B cell (primary cell): ENCODE results near the gene CCDC34. TPM values are rescaled to one million over a fixed set of nuclear protein-coding genes. Genes with fewer than 3 reads are reported as not detected.

Experiments used
- ATAC-seq: fragments of 200-7000 bp; cut with Tn5 transposase; one replicate; pipeline ENCODE4 v1.10.0; 2021; ENCODE audit warnings: low read depth, mild to moderate bottlenecking, moderate number of reproducible peaks, moderate library complexity
- CTCF ChIA-PET: fragments of 350-600 bp; sonication (Branson Sonifier 250); formaldehyde crosslinking; loops from one replicate; lab custom pipeline; 2021; ENCODE audit warnings: antibody characterized with exemption, inconsistent platforms; lab: Charles Lee
- POLR2A ChIA-PET: fragments of 350-600 bp; sonication (Branson Sonifier 250); formaldehyde crosslinking; loops from one replicate; lab custom pipeline; 2021; ENCODE audit warnings: antibody characterized with exemption; lab: Charles Lee
- DNase-seq: peaks from one replicate; pipeline ENCODE4 v3.0.0; 2013
- H2AFZ ChIP-seq: 2 replicates; pipeline ENCODE4 v1.6.1; 2012; ENCODE audit warnings: mild to moderate bottlenecking, low read depth, low read length; ENCODE audit not compliant: insufficient read depth, poor library complexity, severe bottlenecking
- H3K27ac ChIP-seq, 2 donors: 1 replicate in 1 of 2; 2 replicates in 1 of 2; pipeline ENCODE4 v1.5.1; 2012 to 2013; ENCODE audit warnings: low read length in 2 of 2, mild to moderate bottlenecking in 2 of 2, moderate library complexity in 1 of 2
- H3K27me3 ChIP-seq, 4 experiments: fragments of 200-600 bp in 1 of 4; sonication (generic) in 1 of 4; replicated peaks in 1 of 4; 1 replicate in 2 of 4; 2 replicates in 2 of 4; pipeline versions ENCODE4 v1.6.1 to v1.7.0; 2013 to 2016; ENCODE audit warnings: low read length in 3 of 4, mild to moderate bottlenecking in 2 of 4, mixed read lengths in 1 of 4, moderate library complexity in 1 of 4; ENCODE audit not compliant: insufficient read depth in 4 of 4, control insufficient read depth in 3 of 4; ENCODE audit errors: control extremely low read depth in 1 of 4
- H3K36me3 ChIP-seq, 2 experiments: replicated peaks in 1 of 2; 1 replicate in 1 of 2; 2 replicates in 1 of 2; pipeline versions ENCODE4 v1.6.1 to v1.7.1; 2013; ENCODE audit warnings: low read length in 1 of 2; ENCODE audit not compliant: insufficient read depth in 2 of 2, control insufficient read depth in 1 of 2; ENCODE audit errors: control extremely low read depth in 1 of 2, extremely low read depth in 1 of 2
- H3K4me1 ChIP-seq, 2 donors: fragments of 200-600 bp in 1 of 2; sonication (generic) in 1 of 2; 1 replicate in 1 of 2; 2 replicates in 1 of 2; pipeline versions ENCODE4 v1.5.1 to v1.6.1; 2013 to 2017; ENCODE audit warnings: low read length in 2 of 2; ENCODE audit not compliant: control insufficient read depth in 2 of 2, insufficient read depth in 2 of 2
- H3K4me2 ChIP-seq: replicated peaks from 2 replicates; pipeline ENCODE3; 2012; ENCODE audit warnings: mild to moderate bottlenecking, low read depth, low read length; ENCODE audit not compliant: poor library complexity, severe bottlenecking
- H3K4me3 ChIP-seq, 5 experiments: fragments of 200-600 bp in 1 of 5; sonication (generic) in 1 of 5; 1 replicate in 3 of 5; 2 replicates in 2 of 5; pipeline versions ENCODE4 v1.5.1 to v1.7.0; 2011 to 2016; ENCODE audit warnings: low read length in 4 of 5, mild to moderate bottlenecking in 4 of 5, low read depth in 2 of 5, control low read depth in 1 of 5, moderate library complexity in 1 of 5; ENCODE audit not compliant: insufficient read depth in 1 of 5; ENCODE audit errors: control extremely low read depth in 1 of 5, extremely low read depth in 1 of 5
- H3K79me2 ChIP-seq: fragments of 200-600 bp; sonication (generic); one replicate; pipeline ENCODE4 v1.6.0; 2016; ENCODE audit warnings: low read length; ENCODE audit not compliant: control insufficient read depth, insufficient read depth
- H3K9ac ChIP-seq: fragments of 200-600 bp; sonication (generic); 2 replicates; pipeline ENCODE4 v1.6.1; 2017; ENCODE audit warnings: mild to moderate bottlenecking, low read length, moderate library complexity
- H3K9me3 ChIP-seq, 3 donors: one replicate each; pipeline versions ENCODE4 v1.6.1 to v1.7.1; 2013; ENCODE audit warnings: low read length in 2 of 3; ENCODE audit not compliant: control insufficient read depth in 2 of 3, insufficient read depth in 1 of 3; ENCODE audit errors: control extremely low read depth in 1 of 3
- H4K20me1 ChIP-seq: 2 replicates; pipeline ENCODE4 v1.6.0; 2012; ENCODE audit warnings: mild to moderate bottlenecking, low read length; ENCODE audit not compliant: insufficient read depth, control insufficient read depth, poor library complexity, severe bottlenecking
- H3K27ac Mint-ChIP-seq: one replicate; pipeline ENCODE4 v1.8.0; 2021; ENCODE audit warnings: mixed read lengths
- H3K27me3 Mint-ChIP-seq: one replicate; pipeline ENCODE4 v1.8.0; 2021; ENCODE audit warnings: mixed read lengths
- H3K4me1 Mint-ChIP-seq: one replicate; pipeline ENCODE4 v1.8.0; 2021; ENCODE audit warnings: mixed read lengths
- H3K4me3 Mint-ChIP-seq: one replicate; pipeline ENCODE4 v1.8.0; 2021; ENCODE audit warnings: mixed read lengths
- H3K9me3 Mint-ChIP-seq: one replicate; pipeline ENCODE4 v1.8.0; 2022; ENCODE audit warnings: mixed read lengths; ENCODE audit not compliant: insufficient read depth
- CTCF ChIP-seq: fragments of 200-600 bp; IDR thresholded peaks from one replicate; pipeline ENCODE4 v1.8.0; 2022; ENCODE audit warnings: antibody characterized with exemption, mild to moderate bottlenecking
- EZH2 ChIP-seq: IDR thresholded peaks from 2 replicates; pipeline ENCODE4 v1.6.1; 2012; ENCODE audit warnings: borderline replicate concordance, low read depth, mild to moderate bottlenecking, moderate library complexity, low read length; ENCODE audit not compliant: insufficient read depth, poor library complexity, severe bottlenecking
- WGBS: methylation state at CpG from one replicate; pipeline ENCODE4 v1.1.5; 2013; ENCODE audit warnings: missing lambda C conversion rate; ENCODE audit not compliant: insufficient coverage; 5-methylcytosine and 5-hydroxymethylcytosine counted together
- intact Hi-C: fragments of 100-400 bp; cut with micrococcal nuclease; formaldehyde crosslinking; loops from one replicate; pipeline ENCODE4 v1.10.0; 2022
- polyA plus RNA-seq: library from polyadenylated mRNA; depleted of rRNA; stranded (reverse); fragments of >200 nt; gene quantifications from 2 replicates; pipeline ENCODE4 v1.2.3, GENCODE V29; 2012
- total RNA-seq, 2 donors: library from RNA; stranded (reverse); fragments of 120-200 nt in 1 of 2; gene quantifications; 1 replicate in 1 of 2; 2 replicates in 1 of 2; pipeline versions ENCODE4 v1.2.3 to v1.2.4, GENCODE V29; 2013 to 2022

The CCDC34 gene
- total and polyA plus RNA-seq, 2 donors (not counting 1 experiment from before 2014, with no cell fraction given), result 0.94 to 4.1 TPM

- CTCF ChIA-PET, result no interaction called here
- no peak overlapping the region for H3K4me2 ChIP-seq
Measured at GRCh38 chr11:27386181-27386845, 23.3 kb upstream of the CCDC34 start.

GRCh38 chr11:27385245-27385644, 22.2 kb upstream of the CCDC34 start:
- Histone ChIP-seq H3K9ac (no peak overlapping the region), H3K9me3 (no peaks in the 10 kb centered on the region), H3K4me2 (no peak overlapping the region), H3K27me3 (no peaks in the 10 kb centered on the region), H3K36me3 (no peaks in the 10 kb centered on the region), H3K27ac (no peak overlapping the region), H3K4me3 (no peak overlapping the region), H2AFZ (no peak overlapping the region), H3K79me2 (no peaks in the 10 kb centered on the region), H3K4me1 (no peaks in the 10 kb centered on the region), H4K20me1 (no peaks in the 10 kb centered on the region)
- ATAC-seq, result no peak
- H3K4me3 Mint-ChIP-seq, result no peak overlapping the region
- H3K27ac Mint-ChIP-seq, result no peak overlapping the region
- CTCF ChIA-PET, result no interaction called here
- no peaks in the 10 kb centered on the region for H3K27me3 Mint-ChIP-seq
- H3K4me1 Mint-ChIP-seq, result no peaks in the 10 kb centered on the region
- POLR2A ChIA-PET, result no interaction called here
- TF ChIP-seq EZH2 (no peak), CTCF (no peak)
- 75% methylated on average over 2 of the region's 5 CpGs for WGBS
- H3K9me3 Mint-ChIP-seq, result no peaks in the 10 kb centered on the region
- DNase-seq, result no peak
- intact Hi-C loops, result no loop called here

More at GRCh38 chr11:27386181-27386845, 23.3 kb upstream of the CCDC34 start:
- Histone ChIP-seq H3K4me3 (no peak overlapping the region), H3K4me1 (no peaks in the 10 kb centered on the region), H3K36me3 (no peaks in the 10 kb centered on the region), H3K79me2 (no peaks in the 10 kb centered on the region), H3K27ac (no peak overlapping the region), H3K9me3 (no peaks in the 10 kb centered on the region), H2AFZ (no peak overlapping the region), H3K9ac (no peak overlapping the region), H4K20me1 (no peaks in the 10 kb centered on the region), H3K27me3 (no peaks in the 10 kb centered on the region)
- no peak for TF ChIP-seq EZH2
- TF ChIP-seq CTCF, result no peak
- WGBS, result no CpG with 5 or more reads among the region's 4 CpGs
- intact Hi-C loops, result no loop called here
- POLR2A ChIA-PET, result no interaction called here
- H3K27ac Mint-ChIP-seq, result no peak overlapping the region
- H3K4me3 Mint-ChIP-seq, result no peak overlapping the region
- H3K27me3 Mint-ChIP-seq, result no peaks in the 10 kb centered on the region
- ATAC-seq (no peak), DNase-seq (no peak)
- H3K9me3 Mint-ChIP-seq, result no peaks in the 10 kb centered on the region
- no peaks in the 10 kb centered on the region for H3K4me1 Mint-ChIP-seq
